BLaER1 (cell line): ENCODE data around the gene MALT1.

Source experiments
- H3K27ac ChIP-seq: shearing (Covaris generic); formaldehyde crosslinking; 2 replicates; pipeline ENCODE4 v1.8.1; 2022
- H3K27me3 ChIP-seq: shearing (Covaris generic); formaldehyde crosslinking; 2 replicates; pipeline ENCODE4 v1.8.1; 2022
- H3K36me3 ChIP-seq: shearing (Covaris generic); formaldehyde crosslinking; 2 replicates; pipeline ENCODE4 v1.8.1; 2022
- H3K4me1 ChIP-seq: shearing (Covaris generic); formaldehyde crosslinking; 2 replicates; pipeline ENCODE4 v1.8.1; 2022
- H3K4me2 ChIP-seq: shearing (Covaris generic); formaldehyde crosslinking; 2 replicates; pipeline ENCODE4 v1.8.1; 2022
- H3K4me3 ChIP-seq: shearing (Covaris generic); formaldehyde crosslinking; 2 replicates; pipeline ENCODE4 v1.8.1; 2022
- H3K9ac ChIP-seq: shearing (Covaris generic); formaldehyde crosslinking; 2 replicates; pipeline ENCODE4 v1.8.1; 2022
- H3K9me3 ChIP-seq: shearing (Covaris generic); formaldehyde crosslinking; 2 replicates; pipeline ENCODE4 v1.8.1; 2022
- H4K20me1 ChIP-seq: shearing (Covaris generic); formaldehyde crosslinking; 2 replicates; pipeline ENCODE4 v1.8.1; 2022
- Cebpa-rat ChIP-seq: shearing (Covaris generic); IDR thresholded peaks from 2 replicates; pipeline ENCODE4 v1.8.1; 2022

Gene MALT1

DNA sequence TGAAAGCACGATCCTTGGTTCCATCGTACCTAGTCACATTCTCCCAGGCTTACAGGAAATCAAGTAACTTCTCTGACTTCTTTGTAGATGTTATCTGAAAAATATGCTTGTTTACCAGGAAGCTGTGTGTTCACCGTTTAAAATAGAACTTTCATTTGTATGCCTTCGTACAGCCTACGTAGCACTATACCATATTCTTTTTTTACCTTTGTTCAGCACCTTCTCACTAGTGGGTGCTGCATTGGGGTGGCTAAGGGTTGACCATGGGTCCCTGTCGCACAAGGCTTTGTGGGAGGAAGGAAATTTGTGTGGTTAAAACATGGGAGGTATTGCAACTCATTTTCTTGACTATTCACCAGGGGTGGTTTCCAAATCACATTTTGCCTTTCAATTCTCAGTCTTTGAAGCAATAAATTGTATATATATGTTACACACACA lies 16.6 kb downstream of the MALT1 start:
- Histone ChIP-seq H3K4me3 (no peak overlapping the region), H3K27ac (no peak overlapping the region), H3K27me3 (no peaks in the 10 kb centered on the region), H3K4me1 (0 out of 2 replicates have a peak, but pooled peaks cover 8% of the 10 kb centered on the region), H3K9me3 (peaks cover 16% of the 10 kb centered on the region; the same call in 1 of the 2 replicates), H3K4me2 (no peak overlapping the region), H4K20me1 (peaks cover 22% of the 10 kb centered on the region; the same call in 1 of the 2 replicates), H3K9ac (no peak overlapping the region), H3K36me3 (peaks cover 91% of the 10 kb centered on the region)
- no peak for TF ChIP-seq Cebpa-rat

DNA sequence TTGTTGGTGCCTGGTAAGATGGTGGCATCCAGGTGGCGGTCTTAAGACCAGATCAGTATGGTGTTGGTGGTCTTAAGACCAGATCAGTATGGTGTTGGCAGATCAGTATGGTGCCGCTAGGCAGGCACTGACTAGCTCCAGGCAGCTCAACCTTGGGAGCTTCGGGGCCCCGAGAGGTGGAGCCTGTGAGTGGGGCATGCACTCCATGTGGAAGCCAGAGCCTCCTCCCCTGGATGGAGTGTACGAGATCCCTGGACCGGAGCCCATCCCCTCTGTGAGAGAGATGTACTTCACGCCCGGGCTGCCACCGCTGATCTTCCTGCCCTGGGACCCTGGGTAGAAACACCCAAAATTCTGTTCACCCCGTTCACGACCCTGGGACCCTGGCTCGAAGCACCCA lies 19.0 kb downstream of the MALT1 start:
- TF ChIP-seq Cebpa-rat: no peak
- Histone ChIP-seq H3K36me3 (peaks cover 84% of the 10 kb centered on the region), H4K20me1 (peaks cover 36% of the 10 kb centered on the region; the same call in 1 of the 2 replicates), H3K27me3 (no peaks in the 10 kb centered on the region), H3K4me1 (0 out of 2 replicates have a peak, but pooled peaks cover 8% of the 10 kb centered on the region), H3K9ac (no peak overlapping the region), H3K9me3 (peaks cover 16% of the 10 kb centered on the region; the same call in 1 of the 2 replicates), H3K4me2 (no peak overlapping the region), H3K4me3 (no peak overlapping the region), H3K27ac (no peak overlapping the region)

DNA sequence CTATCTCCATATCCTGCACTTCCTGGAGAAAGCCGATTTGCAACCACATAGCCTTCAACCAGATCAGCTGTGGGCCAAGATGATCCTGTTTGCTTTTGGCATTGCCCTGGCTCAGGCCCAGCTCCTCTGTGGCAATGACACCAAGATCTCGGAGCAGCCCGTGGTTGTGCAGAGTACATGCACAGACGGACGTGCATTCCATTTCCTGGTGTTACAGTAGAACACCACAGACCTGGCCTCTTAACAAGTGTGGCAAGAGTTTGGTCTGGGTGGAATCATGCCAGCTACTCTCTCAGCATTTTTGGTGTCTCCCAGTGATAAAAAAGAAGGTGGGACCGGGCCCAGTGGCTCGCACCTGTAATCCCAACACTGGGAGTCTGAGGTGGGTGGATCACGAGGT lies 20.0 kb downstream of the MALT1 start:
- Histone ChIP-seq H3K4me1 (0 out of 2 replicates have a peak, but pooled peaks cover 8% of the 10 kb centered on the region), H3K27ac (no peak overlapping the region), H3K4me2 (no peak overlapping the region), H3K36me3 (peaks cover 82% of the 10 kb centered on the region), H3K4me3 (no peak overlapping the region), H3K27me3 (no peaks in the 10 kb centered on the region), H3K9ac (no peak overlapping the region), H4K20me1 (peaks cover 36% of the 10 kb centered on the region; the same call in 1 of the 2 replicates), H3K9me3 (peaks cover 16% of the 10 kb centered on the region; the same call in 1 of the 2 replicates)
- TF ChIP-seq Cebpa-rat: no peak

DNA sequence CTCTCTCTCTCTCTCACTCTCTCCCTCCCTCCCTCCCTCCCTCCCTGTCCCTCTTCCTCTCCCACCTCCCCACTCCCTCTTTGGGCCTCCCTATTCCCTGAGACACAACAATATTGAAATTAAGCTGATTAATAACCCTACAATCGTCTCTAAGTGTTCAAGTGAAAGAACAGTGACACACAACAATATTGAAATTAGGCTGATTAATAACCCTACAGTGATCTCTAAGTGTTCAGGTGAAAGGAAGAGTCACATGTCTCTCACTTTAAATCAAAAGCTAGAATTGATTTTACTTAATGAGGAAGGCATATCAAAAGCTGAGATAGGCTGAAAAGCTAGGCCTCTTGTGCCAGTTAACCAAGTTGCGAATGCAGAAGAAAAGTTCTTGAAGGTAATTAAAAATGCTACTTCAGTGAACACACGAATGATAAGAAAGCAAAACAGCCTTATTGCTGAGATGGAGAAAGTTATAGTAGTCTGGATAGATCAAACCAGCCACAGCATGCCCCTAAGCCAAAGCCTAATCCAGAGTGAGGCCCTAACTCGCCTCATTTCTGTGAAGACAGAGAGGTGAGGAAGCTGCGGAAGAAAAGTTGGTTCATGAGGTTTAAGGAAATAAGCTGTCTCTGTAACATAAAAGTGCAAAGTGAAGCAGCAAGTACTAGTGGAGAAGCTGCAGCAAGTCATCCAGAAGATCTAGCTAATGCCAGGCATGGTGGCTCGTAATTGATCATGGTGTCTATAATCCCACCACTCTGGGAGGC lies 21.3 kb downstream of the MALT1 start:
- Histone ChIP-seq H3K4me3 (no peak overlapping the region), H3K27me3 (no peaks in the 10 kb centered on the region), H3K36me3 (peaks cover 82% of the 10 kb centered on the region), H3K4me1 (0 out of 2 replicates have a peak, but pooled peaks cover 5% of the 10 kb centered on the region), H3K9ac (no peak overlapping the region), H3K4me2 (no peak overlapping the region), H3K9me3 (peaks cover 16% of the 10 kb centered on the region; the same call in 1 of the 2 replicates), H4K20me1 (peaks cover 33% of the 10 kb centered on the region; the same call in 1 of the 2 replicates), H3K27ac (no peak overlapping the region)
- no peak for TF ChIP-seq Cebpa-rat

DNA sequence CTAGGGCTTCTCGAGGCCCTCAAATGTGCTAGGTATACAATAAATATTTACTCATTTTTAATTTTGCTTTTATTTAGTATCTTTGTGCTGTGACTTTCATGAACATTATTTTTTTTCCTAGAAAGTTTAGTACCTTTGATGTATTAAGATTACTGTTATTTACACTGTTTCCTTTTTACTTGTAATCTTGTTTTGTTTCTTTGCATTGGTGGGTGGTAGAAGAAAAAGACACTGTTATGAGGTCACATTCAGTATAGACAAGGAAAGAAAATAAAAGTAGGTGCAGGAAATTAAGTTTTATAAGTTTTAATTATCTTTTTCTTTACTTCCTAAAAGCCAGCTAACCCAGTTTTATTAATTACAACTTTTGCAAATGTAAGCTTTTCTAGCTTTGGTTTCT lies 23.0 kb downstream of the MALT1 start:
- Histone ChIP-seq H4K20me1 (peaks cover 33% of the 10 kb centered on the region; the same call in 1 of the 2 replicates), H3K9ac (no peak overlapping the region), H3K9me3 (peaks cover 10% of the 10 kb centered on the region; the same call in 1 of the 2 replicates), H3K4me3 (no peak overlapping the region), H3K4me1 (no peaks in the 10 kb centered on the region), H3K36me3 (peaks cover 83% of the 10 kb centered on the region), H3K4me2 (no peak overlapping the region), H3K27me3 (no peaks in the 10 kb centered on the region), H3K27ac (no peak overlapping the region)
- TF ChIP-seq Cebpa-rat: no peak

DNA sequence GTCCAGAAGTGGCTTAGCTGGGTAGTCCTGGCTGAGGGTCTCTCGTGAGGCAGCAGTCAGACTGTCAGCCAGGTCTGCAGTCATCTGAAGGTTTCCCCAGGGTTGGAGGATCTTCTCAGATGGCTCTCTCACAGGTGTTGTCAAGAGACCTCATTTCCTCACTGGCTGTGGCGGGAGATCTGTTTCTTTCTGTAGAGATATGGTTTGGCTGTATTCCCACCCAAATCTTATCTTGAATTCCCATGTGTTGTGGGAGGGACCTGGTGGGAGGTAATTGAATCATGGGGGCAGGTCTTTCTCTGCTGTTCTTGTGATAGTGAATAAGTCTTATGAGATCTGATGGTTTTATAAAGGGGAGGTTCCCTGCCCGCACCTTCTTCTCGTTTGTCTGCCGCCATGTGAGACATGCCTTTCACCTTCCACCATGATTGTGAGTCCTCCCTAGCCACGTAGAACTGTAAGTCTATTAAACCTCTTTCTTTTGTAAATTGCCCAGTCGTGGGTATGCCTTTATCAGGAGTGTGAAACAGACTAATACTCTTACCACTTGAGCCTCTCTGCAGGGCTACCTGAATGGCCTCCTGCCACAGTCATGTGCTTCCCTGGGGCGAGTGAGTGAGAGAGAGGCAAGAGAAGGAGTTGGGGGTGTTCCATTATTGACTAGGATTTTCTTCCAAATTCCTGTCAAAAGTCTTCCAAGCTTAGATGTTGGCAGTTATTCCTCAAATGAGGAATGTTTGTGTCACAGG lies 23.6 kb downstream of the MALT1 start:
- no peaks in the 10 kb centered on the region for H3K4me1 ChIP-seq
- no peak overlapping the region for H3K9ac ChIP-seq
- peaks cover 83% of the 10 kb centered on the region for H3K36me3 ChIP-seq
- no peak overlapping the region for H3K4me3 ChIP-seq
- no peak overlapping the region for H3K27ac ChIP-seq
- no peak for TF ChIP-seq Cebpa-rat
- no peaks in the 10 kb centered on the region for H3K27me3 ChIP-seq
- H3K4me2 ChIP-seq: no peak overlapping the region
- H4K20me1 ChIP-seq: peaks cover 33% of the 10 kb centered on the region; the same call in 1 of the 2 replicates
- peaks cover 6% of the 10 kb centered on the region; the same call in 1 of the 2 replicates for H3K9me3 ChIP-seq

DNA sequence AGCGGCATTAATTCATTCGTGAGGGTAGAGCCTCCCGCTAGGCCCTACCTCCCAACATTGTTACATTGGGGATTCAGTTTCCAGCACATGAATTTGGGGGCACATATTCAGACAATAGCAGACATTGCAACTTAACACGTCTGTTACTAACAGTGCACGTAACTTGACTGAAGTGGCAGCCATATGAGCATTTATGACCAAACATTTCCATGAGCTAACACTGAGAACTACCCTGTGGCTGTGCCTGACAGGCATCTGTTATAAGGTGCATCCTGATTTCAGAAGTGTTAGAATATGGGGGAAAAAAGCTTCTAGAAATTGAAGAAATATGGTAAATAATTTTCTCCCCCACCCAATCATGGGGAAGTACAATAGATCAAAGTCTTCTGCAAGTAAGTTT lies 24.5 kb downstream of the MALT1 start:
- Histone ChIP-seq H3K9ac (no peak overlapping the region), H3K4me3 (no peak overlapping the region), H3K4me1 (no peaks in the 10 kb centered on the region), H3K36me3 (peaks cover 83% of the 10 kb centered on the region), H3K27ac (no peak overlapping the region), H3K27me3 (no peaks in the 10 kb centered on the region), H3K4me2 (no peak overlapping the region), H4K20me1 (peaks cover 25% of the 10 kb centered on the region; the same call in 1 of the 2 replicates), H3K9me3 (no peaks in the 10 kb centered on the region; the same call in 1 of the 2 replicates)
- no peak for TF ChIP-seq Cebpa-rat

DNA sequence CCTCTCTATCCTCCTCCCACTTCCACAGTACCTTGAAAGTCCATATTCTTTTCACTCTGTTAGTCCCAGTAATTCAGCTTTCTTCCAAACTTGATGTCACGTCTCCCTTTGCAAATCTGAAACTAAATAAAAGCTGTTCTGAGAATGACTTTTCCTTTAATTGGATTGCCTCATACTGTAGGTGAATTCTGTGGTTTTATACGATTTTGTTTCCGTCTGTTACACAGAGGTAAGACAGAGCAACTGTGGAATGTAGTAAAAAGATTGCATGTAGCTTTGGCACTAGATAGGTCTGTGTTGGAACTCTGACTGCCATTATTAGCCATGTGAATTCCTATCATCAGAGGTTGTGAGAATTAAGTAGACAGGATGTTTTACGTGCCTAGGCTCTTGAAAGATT lies 25.9 kb downstream of the MALT1 start:
- Histone ChIP-seq H3K4me3 (no peak overlapping the region), H4K20me1 (peaks cover 22% of the 10 kb centered on the region; the same call in 1 of the 2 replicates), H3K4me1 (no peaks in the 10 kb centered on the region), H3K36me3 (peaks cover 86% of the 10 kb centered on the region), H3K4me2 (no peak overlapping the region), H3K9me3 (0 out of 2 replicates have a peak, but pooled peaks cover 7% of the 10 kb centered on the region), H3K9ac (no peak overlapping the region), H3K27me3 (no peaks in the 10 kb centered on the region), H3K27ac (no peak overlapping the region)
- TF ChIP-seq Cebpa-rat: no peak

DNA sequence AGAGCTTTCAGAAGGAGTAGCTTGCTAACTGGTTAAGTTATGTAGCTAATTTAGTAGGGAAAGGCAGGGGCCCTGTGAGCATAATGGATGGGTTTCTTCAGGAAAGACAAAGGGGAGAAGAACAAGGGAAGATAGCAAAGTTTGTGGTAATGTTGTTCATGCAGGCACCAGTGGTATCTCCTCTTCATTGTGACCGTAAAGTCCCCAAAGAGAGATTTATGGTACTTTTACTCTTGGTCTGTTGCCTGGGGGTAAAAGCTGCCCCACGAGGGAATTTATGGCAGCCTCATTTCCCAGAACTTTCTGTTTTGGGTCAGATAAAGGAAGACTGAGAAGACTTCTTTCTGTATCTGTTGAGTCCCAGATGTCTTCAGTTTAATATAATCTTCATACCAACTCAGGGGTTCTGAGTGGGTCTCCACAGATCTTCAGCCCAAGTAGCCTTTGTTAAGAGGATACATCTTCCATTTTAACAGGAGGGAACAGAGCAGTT lies 27.5 kb downstream of the MALT1 start:
- H3K4me1 ChIP-seq: no peaks in the 10 kb centered on the region
- peaks cover 10% of the 10 kb centered on the region; the same call in 1 of the 2 replicates for H4K20me1 ChIP-seq
- no peak overlapping the region for H3K9ac ChIP-seq
- no peak overlapping the region for H3K4me3 ChIP-seq
- peaks cover 91% of the 10 kb centered on the region for H3K36me3 ChIP-seq
- H3K27me3 ChIP-seq: no peaks in the 10 kb centered on the region
- H3K27ac ChIP-seq: no peak overlapping the region
- 0 out of 2 replicates have a peak, but pooled peaks cover 7% of the 10 kb centered on the region for H3K9me3 ChIP-seq
- no peak for TF ChIP-seq Cebpa-rat
- no peak overlapping the region for H3K4me2 ChIP-seq
